Neural progenitor cell (in vitro differentiated cells): ENCODE measurements around the gene ERN1.

ENCODE experiments used
- CTCF ChIP-seq: fragments of 200-600 bp; sonication (generic); IDR thresholded peaks from 2 replicates; pipeline ENCODE4 v1.5.1; 2017; ENCODE audit warnings: antibody characterized with exemption, mild to moderate bottlenecking
- EZH2phosphoT487 ChIP-seq: fragments of 200-600 bp; sonication (generic); IDR thresholded peaks from 2 replicates; pipeline ENCODE4 v1.6.1; 2017; ENCODE audit warnings: antibody characterized with exemption

GRCh38 chr17:64161380-64162176, 31.6 kb upstream of the ERN1 start:
- no peak for TF ChIP-seq CTCF
- no peak for TF ChIP-seq EZH2phosphoT487
